K562 (cell line): ENCODE measurements around the gene DCAF11. TPM values are rescaled to one million over a fixed set of nuclear protein-coding genes. Genes with fewer than 3 reads are reported as not detected.

Experiments
- ATAC-seq: fragments of 200-7000 bp; cut with Tn5 transposase; 3 replicates; pipeline ENCODE4 v1.9.1; 2020; ENCODE audit warnings: moderate library complexity
- BruUV-seq: library from RNA; stranded (reverse); fragments of 400-500 nt; replicated peaks from 2 replicates; lab custom pipeline; 2021; lab: Mats Ljungman, UMichigan
- CTCF ChIA-PET: fragments of 300-600 bp; formaldehyde crosslinking; extraction: SDS; loops from one replicate; lab custom pipeline; 2021; ENCODE audit warnings: low intra/inter-chr PET ratio; lab: Yijun Ruan, JAX
- POLR2A ChIA-PET: fragments of 300-600, 350-650 bp; sonication (Branson Sonifier 250); formaldehyde crosslinking; extraction: SDS; loops from one replicate; lab custom pipeline; 2021; ENCODE audit warnings: antibody characterized with exemption, inconsistent platforms; lab: Yijun Ruan, JAX
- DNase-seq, 4 experiments: peaks; one replicate each; pipeline versions ENCODE4 v3.0.0 to v3.0.0-alpha.2; 2011 to 2018; ENCODE audit warnings: low spot score in 3 of 4, mixed read lengths in 3 of 4; ENCODE audit errors: extremely low read depth in 1 of 4
- FAIRE-seq: peaks from 2 replicates; lab custom pipeline; 2011; peaks lifted over from hg19 to GRCh38; lab: Jason Lieb, UNC
- H2AFZ ChIP-seq: 2 replicates; pipeline ENCODE4 v1.6.0; 2011; ENCODE audit warnings: low read depth, low read length, control low read depth, inconsistent platforms
- H3K27ac ChIP-seq: fragments of 200-600 bp; 3 replicates; pipeline ENCODE4 v1.8.0; 2011; ENCODE audit warnings: low read depth, mild to moderate bottlenecking, control low read depth, inconsistent platforms, low read length, moderate library complexity, mixed read lengths; ENCODE audit errors: extremely low read depth
- H3K27me3 ChIP-seq, 2 experiments: fragments of 300-600 bp in 1 of 2; 2 replicates in 1 of 2; 3 replicates in 1 of 2; pipeline versions ENCODE4 v1.6.0 to v1.8.0; 2011; ENCODE audit warnings: inconsistent platforms in 2 of 2, low read length in 2 of 2, mild to moderate bottlenecking in 1 of 2, mixed read lengths in 1 of 2, moderate library complexity in 1 of 2; ENCODE audit not compliant: control insufficient read depth in 2 of 2, insufficient read depth in 2 of 2
- H3K36me3 ChIP-seq: fragments of 300-600 bp; 3 replicates; pipeline ENCODE4 v1.8.0; 2011; ENCODE audit warnings: mild to moderate bottlenecking, low read length, inconsistent platforms; ENCODE audit not compliant: control insufficient read depth, insufficient read depth
- H3K4me1 ChIP-seq, 2 experiments: fragments of 200-600 bp in 1 of 2; replicated peaks in 1 of 2; 2 replicates in 1 of 2; 3 replicates in 1 of 2; pipeline versions ENCODE4 v1.5.1 to v1.8.0; 2011; ENCODE audit warnings: inconsistent platforms in 2 of 2, low read length in 2 of 2, mild to moderate bottlenecking in 1 of 2, mixed read lengths in 1 of 2, moderate library complexity in 1 of 2; ENCODE audit not compliant: control insufficient read depth in 2 of 2, insufficient read depth in 2 of 2
- H3K4me2 ChIP-seq: 2 replicates; pipeline ENCODE4 v1.6.1; 2011; ENCODE audit warnings: low read length, control low read depth, inconsistent platforms, mixed read lengths; ENCODE audit not compliant: insufficient read depth
- H3K4me3 ChIP-seq: fragments of 200-600 bp; sonication (generic), shearing (Covaris generic); 2 replicates; pipeline ENCODE4 v1.5.1; 2016; ENCODE audit warnings: control low read depth, inconsistent platforms
- H3K79me2 ChIP-seq: fragments of 200-600 bp; 3 replicates; pipeline ENCODE4 v1.8.0; 2011; ENCODE audit warnings: low read length, inconsistent platforms; ENCODE audit not compliant: control insufficient read depth, insufficient read depth
- H3K9ac ChIP-seq, 2 experiments: 2 replicates each; pipeline versions ENCODE4 v1.6.0 to v1.6.1; 2011; ENCODE audit warnings: low read depth in 2 of 2, low read length in 2 of 2, control low read depth in 1 of 2, inconsistent platforms in 1 of 2, mild to moderate bottlenecking in 1 of 2, mixed read lengths in 1 of 2; ENCODE audit not compliant: insufficient read depth in 1 of 2
- H3K9me1 ChIP-seq: one replicate; pipeline ENCODE4 v1.6.0; 2011; ENCODE audit warnings: inconsistent platforms, mild to moderate bottlenecking, low read length, moderate library complexity; ENCODE audit not compliant: control insufficient read depth, insufficient read depth
- H3K9me3 ChIP-seq: replicated peaks from 2 replicates; pipeline ENCODE4 v1.5.1; 2011; ENCODE audit warnings: low read depth, low read length, inconsistent platforms; ENCODE audit not compliant: control insufficient read depth, insufficient read depth
- H4K20me1 ChIP-seq: replicated peaks from 2 replicates; pipeline ENCODE4 v1.6.1; 2011; ENCODE audit warnings: low read length, inconsistent platforms, mixed read lengths; ENCODE audit not compliant: control insufficient read depth, insufficient read depth
- LCOR ChIP-seq: sonication (generic); formaldehyde crosslinking; IDR thresholded peaks from 2 replicates; pipeline ENCODE4 v1.8.0; 2022; ENCODE audit warnings: mild to moderate bottlenecking, missing genetic modification reagents
- PBX2 ChIP-seq, 2 experiments: IDR thresholded peaks in 1 of 2; conservative IDR thresholded peaks in 1 of 2; 2 replicates each; pipeline ENCODE4 v1.6.1; 2016; ENCODE audit warnings: low read depth in 2 of 2, mild to moderate bottlenecking in 1 of 2, missing compliant biosample characterization in 1 of 2, missing genetic modification characterization in 1 of 2, moderate library complexity in 1 of 2
- PHF8 ChIP-seq: fragments of 200-600 bp; sonication (generic); IDR thresholded peaks from 2 replicates; pipeline ENCODE4 v1.6.1; 2012; ENCODE audit warnings: mixed run types, mild to moderate bottlenecking, inconsistent platforms, low read length, moderate library complexity, borderline replicate concordance
- ZFP30 ChIP-seq: fragments of 250-450 bp; sonication (Bioruptor Pico); IDR thresholded peaks from 2 replicates; pipeline ENCODE4 v1.8.0; 2022; ENCODE audit warnings: moderate library complexity, mild to moderate bottlenecking, inconsistent platforms, borderline replicate concordance
- ZNF175 ChIP-seq: fragments of 200-800 bp; sonication (Bioruptor generic); IDR thresholded peaks from 2 replicates; pipeline ENCODE4 v1.6.1; 2016; ENCODE audit warnings: low read depth, mild to moderate bottlenecking, missing genetic modification characterization, missing compliant biosample characterization
- WGBS: fragments of 100-300 bp; shearing (Covaris generic); methylation state at CpG from one replicate; pipeline ENCODE4 v1.1.6; 2016; ENCODE audit warnings: low coverage, mixed read lengths; ENCODE audit not compliant: insufficient coverage; ENCODE audit errors: missing lambda C conversion rate; 5-methylcytosine and 5-hydroxymethylcytosine counted together
- in situ Hi-C: fragments of 300-500 bp; cut with MboI; formaldehyde crosslinking; loops from 4 replicates; pipeline ENCODE4 v1.15.0; 2018; ENCODE audit warnings: inconsistent platforms, mixed read lengths
- intact Hi-C: fragments of 100-400 bp; cut with micrococcal nuclease; formaldehyde crosslinking; loops from 2 replicates; pipeline ENCODE4 v1.14.2; 2022
- polyA plus RNA-seq, 8 experiments: library from polyadenylated mRNA; depleted of rRNA in 4 of 8; stranded (reverse) in 5 of 8; unstranded in 3 of 8; fragments of >200 nt; fragmentation: Nextera tagmentation in 2 of 8; fragmentation: Illumina TruSeq in 1 of 8; extraction: Ambion mirVana in 2 of 8; extraction: Trizol in 1 of 8; gene quantifications; 2 replicates each; pipeline versions ENCODE4 v1.2.1 to v1.2.3, GENCODE V29; 2011 to 2014; ENCODE audit warnings: inconsistent platforms in 1 of 8, missing spikeins in 1 of 8
- total RNA-seq, 7 experiments: library from RNA; depleted of rRNA in 6 of 7; stranded (reverse); fragments of >200 nt in 6 of 7; fragmentation: Illumina TruSeq in 2 of 7; extraction: Trizol in 2 of 7; gene quantifications; 2 replicates each; pipeline versions ENCODE4 v1.2.1 to v1.2.3, GENCODE V29; 2011 to 2021; ENCODE audit warnings: low replicate concordance in 1 of 7

Gene DCAF11
- total and polyA plus RNA-seq, 9 of the 15 experiments (the other 6 are each of a cell fraction or from before 2014, with no cell fraction given), result 8.5 to 46.2 (median 36.4) TPM

- TF ChIP-seq PBX2 (CRISPR knock-in tag; IDR thresholded peaks at IDR 0.05; ENCODE audit: low read depth) (no peak), PBX2 (tag; conservative IDR thresholded peaks at IDR 0.05; ENCODE audit: low read depth) (no peak), ZNF175 (CRISPR knock-in tag) (no peak), PHF8 (no peak), LCOR (CRISPR knock-in tag) (no peak), ZFP30 (CRISPR knock-in tag) (no peak)
- TF ChIP-seq, all 486 proteins: peak for 0
- BruUV-seq, result no TSS peak
- H3K4me3 ChIP-seq, result no peak overlapping the region
- ChIA-PET CTCF (no interaction called here), POLR2A (interaction anchor here (0.6 kb wide), 1 partner anchor 364 kb away, joined by 3 read pairs; no protein-coding TSS in a partner anchor)
- in situ Hi-C loops, result no loop called here
- intact Hi-C loops, result no loop called here
- H3K9me1 ChIP-seq, result no peaks in the 10 kb centered on the region
- FAIRE-seq (no peak), ATAC-seq (no peak), DNase-seq (no peak)
- H3K9me3 ChIP-seq, result no peaks in the 10 kb centered on the region
- WGBS, result 4% methylated on average over 2 of the region's 3 CpGs
- H2AFZ ChIP-seq, result no peak overlapping the region
- H3K27ac ChIP-seq, result no peak overlapping the region
- H4K20me1 ChIP-seq, result no peaks in the 10 kb centered on the region
- H3K4me1 ChIP-seq, result peaks cover 18 to 36% of the 10 kb centered on the region in 2 experiments
- H3K79me2 ChIP-seq, result no peaks in the 10 kb centered on the region
- H3K27me3 ChIP-seq, result no peaks in the 10 kb centered on the region
- no peak overlapping the region for H3K4me2 ChIP-seq
- H3K9ac ChIP-seq, result no peak overlapping the region
- no peaks in the 10 kb centered on the region for H3K36me3 ChIP-seq
Observed at GRCh38 chr14:24078146-24078545, 36.4 kb upstream of the DCAF11 start.
